ENCODE measurements around the gene PNN.

- no peak for TF ChIP-seq CTCF (conservative IDR thresholded peaks at IDR 0.05; ENCODE audit: low read depth, low read length)
- no peak for TF ChIP-seq RAD21 (IDR thresholded peaks at IDR 0.05; ENCODE audit: low read length)
- TF ChIP-seq USF2 (IDR thresholded peaks at IDR 0.05; ENCODE audit: low read depth, low read length): no peak
- no peak for TF ChIP-seq POLR2A (IDR thresholded peaks at IDR 0.05; ENCODE audit: low read depth, low read length)
- no peak for TF ChIP-seq RCOR1 (IDR thresholded peaks at IDR 0.05; ENCODE audit: insufficient replicate concordance, low read length)
- no peak for TF ChIP-seq NFE2L2 (IDR thresholded peaks at IDR 0.05; ENCODE audit: low read depth, low read length)
- TF ChIP-seq ELK1 (IDR thresholded peaks at IDR 0.05; ENCODE audit: borderline replicate concordance, low read depth, low read length): no peak
- TF ChIP-seq RFX5 (IDR thresholded peaks at IDR 0.05; ENCODE audit: low read depth, low read length): no peak
- no peak for TF ChIP-seq MAFK (IDR thresholded peaks at IDR 0.05; ENCODE audit: low read depth, low read length)
- no peak for TF ChIP-seq CHD1 (IDR thresholded peaks at IDR 0.05; ENCODE audit: low read depth, low read length)
- TF ChIP-seq MXI1 (IDR thresholded peaks at IDR 0.05; ENCODE audit: borderline replicate concordance, low read depth, low read length): no peak
- no peak for TF ChIP-seq SMC3 (IDR thresholded peaks at IDR 0.05; ENCODE audit: low read depth, low read length)
Observed at GRCh38 chr14:39212693-39213092, 37.6 kb downstream of the PNN start.
